Measurements from ENCODE around the gene RPRML. TPM values are rescaled to one million over a fixed set of nuclear protein-coding genes. Genes with fewer than 3 reads are reported as not detected.
A peak's percentile ranks its signal among the peaks of the same experiment; 100 is the strongest.

Gene RPRML
- total RNA-seq, 1 donor from 2014 or later, result 16.1 TPM

DNA sequence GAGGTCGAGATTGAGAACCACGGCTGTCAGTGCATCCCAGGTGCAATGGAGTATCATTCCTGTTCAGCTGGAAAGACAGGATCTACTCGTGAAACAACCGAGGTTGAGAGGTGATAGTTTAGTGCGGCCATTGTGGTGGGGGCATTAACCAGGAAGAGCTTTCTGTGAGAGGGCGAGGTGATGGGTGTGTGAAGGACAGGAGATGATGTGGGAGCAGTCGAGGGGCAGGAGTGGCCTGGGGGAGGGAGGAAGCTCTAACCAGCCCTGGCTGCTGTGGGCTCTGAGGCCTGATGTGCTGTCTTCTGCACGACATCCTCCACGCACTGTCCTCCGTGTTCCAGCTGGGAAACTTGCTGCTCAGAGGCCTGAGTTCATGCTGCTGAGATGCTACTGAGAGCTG is 34.1 kb downstream of the RPRML start:
- DNase-seq, result no peak

DNA sequence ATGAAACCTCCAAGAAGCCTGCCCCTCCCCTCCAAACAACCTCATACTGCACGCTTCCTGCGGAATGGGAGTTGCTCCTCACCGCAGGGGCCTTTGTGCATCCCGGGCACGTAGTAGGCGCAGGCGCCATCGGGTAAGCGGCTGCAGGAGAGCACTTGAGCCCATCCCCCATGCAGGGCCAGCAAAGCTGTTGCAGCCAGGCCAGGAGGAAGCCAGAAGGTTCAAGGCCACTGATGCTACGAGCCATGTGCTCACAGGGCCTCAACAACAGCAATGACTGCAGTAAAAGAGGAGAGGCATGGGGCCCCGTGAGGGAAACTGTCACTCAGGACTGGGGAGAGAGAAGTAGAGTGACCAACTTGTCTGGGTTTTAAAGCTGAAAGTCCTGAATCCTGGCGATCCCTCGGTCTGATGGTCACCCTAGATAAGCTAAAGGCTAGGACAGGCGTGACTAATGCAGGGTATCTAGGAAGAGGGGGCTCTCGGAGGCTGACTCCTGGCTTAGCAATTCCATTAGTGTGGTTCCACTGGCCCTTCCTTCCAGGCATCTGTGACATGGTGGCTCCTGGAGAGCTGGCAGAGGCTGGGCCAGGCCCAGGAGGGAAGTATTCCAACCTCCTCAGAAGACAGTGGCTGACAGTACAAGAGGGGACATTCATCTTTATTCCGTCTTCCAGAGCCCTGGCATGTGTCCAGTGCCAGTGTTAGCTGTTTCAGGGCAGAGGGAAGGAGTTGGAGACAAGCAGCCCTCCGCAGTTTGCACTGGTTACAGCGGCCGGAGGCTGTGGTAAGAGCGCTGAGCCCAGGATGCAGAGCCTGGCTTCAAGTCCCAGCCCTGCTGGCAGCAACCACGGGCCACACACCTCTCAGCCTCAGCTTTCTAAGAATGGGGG is 35.3 kb downstream of the RPRML start:
- peak; percentile 47 for DNase-seq

GRCh38 chr17:46943218-46943500 is 35.9 kb downstream of the RPRML start:
- DNase-seq, result no peak

DNA sequence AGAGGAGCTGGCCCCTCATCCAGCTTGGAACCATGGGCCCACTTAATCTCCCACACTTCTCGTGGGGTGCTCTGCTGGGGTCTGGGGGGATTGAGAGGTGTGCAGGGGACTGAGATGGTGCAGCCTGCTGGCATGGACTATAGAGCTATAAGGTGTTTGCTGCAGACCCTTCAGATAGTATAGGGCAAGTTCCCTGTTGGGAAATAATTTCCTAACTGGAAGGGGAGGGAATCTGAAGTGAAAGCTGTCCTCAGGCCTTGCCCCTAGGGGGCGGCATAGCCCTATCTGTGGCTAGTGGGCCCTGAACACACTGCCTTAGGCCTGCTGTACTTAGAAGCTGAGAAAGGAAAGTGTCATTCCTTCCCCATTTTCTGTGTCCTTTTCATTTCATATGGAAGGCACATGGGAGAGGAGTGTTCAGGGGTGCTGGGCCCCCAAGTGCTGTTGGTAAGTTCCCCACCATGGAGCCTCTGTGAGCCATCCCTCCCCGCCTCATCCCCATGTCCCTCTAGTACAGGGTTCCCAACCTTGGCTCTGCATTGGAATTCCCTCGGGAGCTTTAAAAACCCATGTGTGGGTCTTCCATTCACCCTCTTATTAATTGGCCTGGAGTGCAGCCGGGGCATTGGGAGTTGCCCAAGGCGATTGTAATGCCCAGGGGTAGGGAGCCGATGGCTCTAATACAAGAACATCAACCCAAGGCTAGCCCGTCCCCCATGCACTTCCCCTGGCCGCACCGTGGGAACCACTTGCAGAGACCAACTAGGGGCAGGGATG is 36.4 kb downstream of the RPRML start:
- peak; percentile 54 for DNase-seq

- DNase-seq, result peak; percentile 61
Observed at GRCh38 chr17:46940692-46941404, 38.2 kb downstream of the RPRML start.

DNA sequence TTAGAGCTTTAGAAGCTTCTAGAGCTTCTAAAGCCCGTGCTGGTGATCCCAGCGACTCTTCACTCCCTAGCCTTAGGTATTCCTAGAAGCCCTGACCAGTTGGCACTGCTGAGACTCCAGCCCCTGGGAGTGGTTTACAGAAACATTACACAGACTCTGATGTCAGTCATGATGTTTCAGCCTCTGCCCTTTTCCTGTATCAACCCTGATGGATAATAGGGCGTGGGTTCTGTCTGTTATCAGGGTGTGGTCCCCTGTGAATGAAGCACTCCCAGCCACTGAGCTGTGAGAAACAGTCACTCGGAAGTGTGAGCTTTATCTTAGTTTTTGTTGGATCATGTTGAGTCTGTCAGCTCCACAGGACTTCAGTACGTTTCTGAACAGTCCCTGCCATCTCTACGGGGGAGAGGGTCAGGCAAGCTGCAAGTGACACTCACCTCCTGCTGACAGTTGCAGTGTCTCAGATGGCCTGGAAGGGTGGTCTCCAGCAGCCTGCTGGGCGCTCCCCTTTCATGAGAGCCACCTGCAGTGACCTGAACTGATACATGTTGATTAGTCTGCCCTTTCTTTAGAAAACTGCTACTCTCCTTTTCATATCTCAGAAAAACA is 43.3 kb downstream of the RPRML start:
- DNase-seq, result no peak

DNA sequence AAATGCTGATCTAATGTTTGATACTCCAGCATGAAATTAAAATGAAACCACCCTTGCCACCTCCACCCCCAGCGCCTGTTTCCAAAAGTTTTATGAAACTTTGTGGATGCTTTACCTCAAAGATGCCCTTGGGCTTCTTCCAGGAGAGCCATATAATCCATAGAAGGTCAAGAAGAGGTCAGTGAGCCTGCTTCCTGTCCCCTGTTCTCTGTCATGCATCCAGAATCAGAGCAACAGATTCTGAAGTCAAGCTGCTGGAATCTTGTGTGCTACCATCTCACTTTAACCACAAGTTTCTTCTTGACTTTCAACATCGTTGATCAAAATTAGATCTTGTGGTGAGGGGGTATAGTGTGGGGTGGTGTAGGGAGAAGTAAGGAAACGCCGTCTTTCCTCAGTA is 47.5 kb downstream of the RPRML start:
- DNase-seq, result no peak

DNA sequence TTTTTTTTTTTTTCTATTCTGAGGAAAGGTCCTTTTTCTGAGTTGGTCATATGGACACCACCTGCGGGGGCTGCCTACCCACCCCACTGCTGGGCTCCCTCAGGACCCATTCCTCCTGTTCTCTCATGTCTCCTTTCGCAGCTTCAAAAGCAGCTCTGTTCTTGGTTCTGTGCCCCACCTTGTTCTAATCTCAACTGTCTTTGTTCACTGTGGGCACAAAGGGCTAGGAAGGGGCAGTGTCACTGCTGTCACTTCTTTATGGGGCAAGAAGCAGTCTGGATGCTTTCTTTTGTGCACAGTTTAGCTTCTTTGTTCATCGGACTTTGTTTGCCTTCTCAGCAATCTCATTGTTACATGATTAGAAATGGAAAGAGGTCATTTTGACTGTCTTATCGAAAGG is 49.0 kb downstream of the RPRML start:
- DNase-seq, result no peak

DNA sequence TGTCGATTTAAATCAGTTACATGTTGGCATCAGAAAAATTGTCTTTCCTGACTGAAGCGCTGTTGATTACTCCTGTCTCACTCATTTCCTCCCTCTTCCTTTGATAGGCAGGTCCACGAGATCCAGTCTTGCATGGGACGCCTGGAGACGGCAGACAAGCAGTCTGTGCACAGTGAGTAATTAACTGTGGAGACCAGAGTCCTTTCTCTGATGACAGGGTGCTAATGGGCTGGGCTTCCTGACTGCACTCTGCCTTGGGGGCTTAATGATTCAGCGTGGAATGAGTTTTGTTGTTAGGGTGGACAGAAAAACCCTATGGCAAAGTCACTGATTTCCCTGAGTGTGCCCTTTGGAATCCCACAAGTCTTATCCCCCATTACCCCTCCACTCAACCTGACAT is 49.6 kb downstream of the RPRML start:
- no peak for DNase-seq

- DNase-seq, result no peak
Observed at GRCh38 chr17:46928467-46929261, 50.4 kb downstream of the RPRML start.

Small RNA genes lying within 50 kb of the gene (small RNA-seq; reads per million reads assigned to genes)
- gene MIR5089, result not detected

Other genes starting within 250 kb of the RPRML start
- 5.1 TPM for gene WNT3, start 160.6 kb downstream of the RPRML start, total RNA-seq
- gene WNT9B, start 127.7 kb downstream of the RPRML start, total RNA-seq, result not detected
- 40.7 TPM for gene GOSR2, start 56.1 kb downstream of the RPRML start, total RNA-seq
- 168 TPM for gene CDC27, start 210.0 kb upstream of the RPRML start, total RNA-seq
- 4.2 TPM for gene MYL4, start 230.1 kb upstream of the RPRML start, total RNA-seq